Spinal cord (tissue), 10 donors: ENCODE data around the gene NOP16. TPM values are rescaled to one million over a fixed set of nuclear protein-coding genes. Genes with fewer than 3 reads are reported as not detected.
"Not testable (repeated sequence)": the region's sequence is repeated elsewhere in the genome, so short reads cannot be mapped to it uniquely, and the experiment has no call there.

Experiments used
- DNase-seq, 6 donors: peaks; one replicate each; pipeline versions ENCODE4 v3.0.0 to v3.0.0-alpha.2; 2013 to 2015; ENCODE audit warnings: low spot score in 6 of 6, low read depth in 4 of 6
- H3K27ac ChIP-seq: one replicate; pipeline ENCODE4 v1.5.1; 2013; ENCODE audit warnings: low read depth, low read length, control low read depth
- H3K27me3 ChIP-seq: one replicate; pipeline ENCODE4 v1.6.1; 2013; ENCODE audit warnings: low read length; ENCODE audit not compliant: control insufficient read depth, insufficient read depth
- H3K36me3 ChIP-seq: one replicate; pipeline ENCODE4 v1.6.1; 2013; ENCODE audit warnings: low read length; ENCODE audit not compliant: control insufficient read depth, insufficient read depth
- H3K4me1 ChIP-seq: one replicate; pipeline ENCODE4 v1.6.1; 2013; ENCODE audit warnings: low read length; ENCODE audit not compliant: control insufficient read depth, insufficient read depth
- H3K4me3 ChIP-seq: one replicate; pipeline ENCODE4 v1.5.1; 2013; ENCODE audit warnings: low read depth, low read length, control low read depth
- H3K9me3 ChIP-seq: one replicate; pipeline ENCODE4 v1.6.1; 2013; ENCODE audit warnings: low read length; ENCODE audit not compliant: control insufficient read depth, insufficient read depth
- WGBS: methylation state at CpG from one replicate; pipeline ENCODE4 v1.1.5; 2013; ENCODE audit warnings: missing lambda C conversion rate; ENCODE audit not compliant: insufficient coverage; 5-methylcytosine and 5-hydroxymethylcytosine counted together
- polyA plus RNA-seq, 2 donors: library from polyadenylated mRNA; unstranded; fragments of 120-200 nt; gene quantifications; one replicate each; pipeline ENCODE4 v1.2.1, GENCODE V29; 2013; ENCODE audit not compliant: insufficient read length in 2 of 2
- total RNA-seq, 2 donors: library from RNA; depleted of rRNA in 1 of 2; stranded (reverse); fragments of 120-200 nt in 1 of 2; fragments of >200 nt in 1 of 2; gene quantifications; one replicate each; pipeline versions ENCODE4 v1.2.3 to v1.2.4, GENCODE V29; 2013 to 2014
- donor health status: healthy.

NOP16 gene
- total and polyA plus RNA-seq, 4 donors, result 5.2 to 35.8 (median 21.3) TPM

DNA sequence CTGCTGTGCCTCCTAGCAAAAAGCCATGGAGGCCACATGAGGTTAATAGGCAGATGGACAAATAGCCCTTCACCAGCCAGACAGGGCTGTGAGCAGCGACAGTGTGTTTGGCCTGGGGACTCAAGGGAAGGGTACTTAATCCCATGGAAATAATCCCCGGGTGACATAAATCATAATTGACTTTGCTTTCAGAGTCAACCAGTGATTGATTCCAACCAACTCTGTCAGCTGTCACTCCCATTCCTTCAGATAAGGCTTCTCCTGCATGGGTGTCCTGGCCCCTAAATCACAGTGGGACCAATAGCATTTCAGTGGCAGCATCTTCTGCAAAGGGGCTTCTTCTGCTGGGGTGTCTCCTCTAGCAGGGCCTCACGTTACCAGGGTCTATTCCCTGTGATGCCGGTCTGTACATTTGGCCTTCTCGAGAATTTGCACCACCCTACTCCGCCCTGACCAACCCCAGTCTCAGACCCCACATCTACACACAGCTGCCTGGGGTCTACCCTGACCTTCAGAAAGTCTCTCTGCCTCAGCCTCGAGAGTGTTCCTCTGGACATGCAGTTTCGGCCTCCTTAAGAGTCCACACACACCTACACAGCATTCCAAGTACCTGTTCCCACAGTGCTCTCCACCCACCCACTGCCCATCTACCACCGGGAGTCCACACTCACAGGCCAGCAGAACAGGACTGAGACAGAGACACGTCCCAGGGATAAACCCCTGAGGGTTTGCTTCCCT, 24.3 kb upstream of the NOP16 start:
- H3K27me3 ChIP-seq, result no peaks in the 10 kb centered on the region
- DNase-seq, result no peak
- no peak overlapping the region for H3K27ac ChIP-seq
- H3K9me3 ChIP-seq, result no peaks in the 10 kb centered on the region
- H3K4me3 ChIP-seq, result no peak overlapping the region
- peaks cover 44% of the 10 kb centered on the region for H3K36me3 ChIP-seq
- H3K4me1 ChIP-seq, result peaks cover 31% of the 10 kb centered on the region
- WGBS, result 87% methylated on average over 8 of the region's 10 CpGs

DNA sequence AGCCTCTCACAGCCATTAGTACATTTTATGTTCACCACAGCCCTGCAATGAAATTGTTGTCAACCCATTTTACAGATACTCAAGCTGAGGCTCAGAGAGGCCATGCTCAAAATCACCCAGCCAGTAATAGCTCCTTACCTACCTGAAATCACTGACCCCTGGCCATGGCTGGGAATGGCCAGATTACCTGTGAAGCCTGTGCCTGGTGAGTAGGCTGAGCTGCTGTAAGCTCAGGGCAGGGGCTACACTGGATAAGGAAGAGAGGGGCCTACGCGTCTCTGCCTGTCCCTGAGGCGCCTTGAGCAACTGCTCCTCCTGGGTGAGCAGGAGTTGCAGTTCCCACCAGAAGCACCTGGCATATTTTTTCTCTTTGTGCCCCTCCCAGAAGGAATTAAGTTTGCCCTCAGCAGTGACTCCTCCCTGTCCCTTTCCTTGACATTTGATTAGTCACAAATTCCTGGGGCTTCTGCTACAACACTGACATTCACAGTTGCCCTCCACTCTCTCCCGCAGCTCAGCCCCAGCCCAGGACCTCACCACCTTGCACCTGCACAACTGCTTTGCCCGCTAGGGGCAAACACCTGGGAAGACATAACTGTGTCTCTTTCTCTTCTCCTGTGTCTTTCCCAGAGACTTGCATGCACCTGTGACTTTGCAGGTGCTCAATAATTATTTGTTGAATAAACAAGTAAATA, 22.2 kb upstream of the NOP16 start:
- Histone ChIP-seq H3K36me3 (peaks cover 64% of the 10 kb centered on the region), H3K4me1 (peaks cover 21% of the 10 kb centered on the region), H3K4me3 (no peak overlapping the region), H3K27ac (no peak overlapping the region), H3K9me3 (no peaks in the 10 kb centered on the region), H3K27me3 (no peaks in the 10 kb centered on the region)
- WGBS, result 86% methylated on average over 1 of the region's 5 CpGs
- no peak for DNase-seq

DNA sequence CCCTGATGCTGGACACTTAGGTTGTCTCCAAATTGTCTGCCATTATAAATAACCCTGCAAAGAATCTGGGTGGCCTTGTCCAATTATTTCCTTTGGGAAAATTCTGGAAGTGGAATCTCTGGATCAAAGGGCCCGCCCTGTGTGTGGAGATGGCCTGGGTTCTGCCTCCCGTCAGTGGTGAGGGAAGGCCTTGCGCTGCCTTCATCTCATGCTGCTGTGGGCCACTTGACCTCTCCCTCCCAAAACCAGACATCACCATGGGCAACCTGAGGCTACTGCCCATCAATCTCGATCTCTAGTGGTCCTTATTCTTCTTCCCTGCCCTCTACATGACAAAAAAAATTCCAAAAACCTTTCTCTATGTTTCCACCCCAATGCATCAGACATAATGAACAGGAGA, 21.4 kb upstream of the NOP16 start:
- Histone ChIP-seq H3K27ac (no peak overlapping the region), H3K4me1 (peaks cover 14% of the 10 kb centered on the region), H3K9me3 (no peaks in the 10 kb centered on the region), H3K4me3 (no peak overlapping the region), H3K27me3 (no peaks in the 10 kb centered on the region), H3K36me3 (peaks cover 69% of the 10 kb centered on the region)
- DNase-seq, result no peak
- 68% methylated on average over 3 of the region's 4 CpGs for WGBS

DNA sequence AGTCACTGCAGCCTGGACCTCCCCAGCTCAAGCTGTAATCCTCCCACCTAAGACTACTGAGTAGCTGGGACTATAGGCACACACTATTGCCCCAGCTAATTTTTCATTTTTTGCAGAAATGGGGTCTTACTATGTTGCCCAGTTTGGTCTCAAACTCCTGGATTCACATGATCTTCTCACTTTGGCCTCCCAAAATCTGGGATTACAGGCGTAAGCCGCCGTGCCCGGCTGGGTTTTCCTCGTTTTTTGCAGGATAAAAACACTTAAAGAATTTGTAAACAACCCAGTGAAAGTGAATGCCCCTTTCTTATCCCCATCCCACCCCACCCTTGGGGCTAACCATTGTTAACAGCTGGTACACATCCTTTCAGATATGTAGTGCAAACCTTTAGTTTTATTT, 20.2 kb upstream of the NOP16 start:
- peaks cover 75% of the 10 kb centered on the region for H3K36me3 ChIP-seq
- DNase-seq, result no peak
- H3K9me3 ChIP-seq, result no peaks in the 10 kb centered on the region
- H3K27me3 ChIP-seq, result no peaks in the 10 kb centered on the region
- no peak overlapping the region for H3K4me3 ChIP-seq
- H3K4me1 ChIP-seq, result peaks cover 6% of the 10 kb centered on the region
- no peak overlapping the region for H3K27ac ChIP-seq
- no CpG with 5 or more reads among the region's 5 CpGs for WGBS

DNA sequence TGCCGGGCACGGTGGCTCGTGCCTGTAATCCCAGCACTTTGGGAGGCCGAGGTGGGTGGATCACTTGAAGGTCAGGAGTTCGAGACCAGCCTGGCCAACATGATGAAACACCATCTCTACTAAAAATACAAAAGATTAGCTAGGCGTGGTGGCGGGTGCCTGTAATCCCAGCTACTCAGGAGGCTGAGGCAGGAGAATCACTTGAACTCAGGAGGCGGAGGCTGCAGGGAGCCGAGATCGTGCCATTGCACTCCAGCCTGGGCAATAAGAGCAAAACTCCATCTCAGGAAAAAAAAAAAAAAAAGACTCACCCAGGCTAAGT, 19.8 kb upstream of the NOP16 start:
- H3K4me3 ChIP-seq, DNase-seq, H3K27ac ChIP-seq, H3K9me3 ChIP-seq, H3K27me3 ChIP-seq, H3K4me1 ChIP-seq: not testable (repeated sequence)
- 97% methylated on average over 5 of the region's 10 CpGs for WGBS
- H3K36me3 ChIP-seq, result peaks cover 72% of the 10 kb centered on the region

DNA sequence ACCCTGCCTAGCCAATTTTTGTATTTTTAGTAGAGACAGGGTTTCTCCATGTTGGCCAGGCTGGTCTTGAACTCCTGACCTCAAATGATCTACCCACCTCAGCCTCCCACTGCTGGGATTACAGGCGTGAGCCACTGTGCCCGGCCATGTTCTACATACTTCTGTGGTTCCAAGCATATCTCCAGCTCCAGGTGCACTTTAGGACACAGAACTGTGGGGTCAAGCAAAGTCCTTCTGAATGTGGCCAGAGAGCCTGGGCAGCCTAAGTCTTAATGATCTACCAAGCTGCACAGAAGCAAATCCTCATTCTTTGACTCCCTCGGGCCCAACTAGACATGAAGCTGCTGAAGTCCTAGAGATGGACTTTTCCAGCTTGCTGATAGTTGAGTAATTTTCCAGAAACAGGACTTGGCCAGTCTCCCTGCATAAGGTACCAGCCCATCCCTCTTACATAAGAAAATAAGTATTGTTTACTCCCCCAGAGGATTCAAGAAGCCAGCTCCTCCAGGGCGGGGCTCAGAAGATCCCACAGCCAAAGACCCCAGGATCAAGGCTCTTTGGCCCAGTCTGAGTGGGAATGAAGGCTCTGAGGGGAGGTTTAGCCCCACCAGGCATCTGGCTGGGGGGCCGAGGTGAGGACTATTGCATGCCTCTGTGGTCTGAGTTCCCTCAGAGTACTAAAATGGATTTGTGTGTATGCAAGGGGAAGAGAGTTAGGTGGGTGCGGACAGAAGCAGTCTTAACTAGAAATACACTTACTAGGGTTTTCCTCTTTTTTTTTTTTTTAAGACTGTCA, 19.3 kb upstream of the NOP16 start:
- H3K4me3 ChIP-seq, result no peak overlapping the region
- H3K36me3 ChIP-seq, result peaks cover 72% of the 10 kb centered on the region
- DNase-seq, result no peak
- 97% methylated on average over 4 of the region's 6 CpGs for WGBS
- H3K9me3 ChIP-seq, result no peaks in the 10 kb centered on the region
- no peaks in the 10 kb centered on the region for H3K27me3 ChIP-seq
- H3K4me1 ChIP-seq, result no peaks in the 10 kb centered on the region
- no peak overlapping the region for H3K27ac ChIP-seq

DNA sequence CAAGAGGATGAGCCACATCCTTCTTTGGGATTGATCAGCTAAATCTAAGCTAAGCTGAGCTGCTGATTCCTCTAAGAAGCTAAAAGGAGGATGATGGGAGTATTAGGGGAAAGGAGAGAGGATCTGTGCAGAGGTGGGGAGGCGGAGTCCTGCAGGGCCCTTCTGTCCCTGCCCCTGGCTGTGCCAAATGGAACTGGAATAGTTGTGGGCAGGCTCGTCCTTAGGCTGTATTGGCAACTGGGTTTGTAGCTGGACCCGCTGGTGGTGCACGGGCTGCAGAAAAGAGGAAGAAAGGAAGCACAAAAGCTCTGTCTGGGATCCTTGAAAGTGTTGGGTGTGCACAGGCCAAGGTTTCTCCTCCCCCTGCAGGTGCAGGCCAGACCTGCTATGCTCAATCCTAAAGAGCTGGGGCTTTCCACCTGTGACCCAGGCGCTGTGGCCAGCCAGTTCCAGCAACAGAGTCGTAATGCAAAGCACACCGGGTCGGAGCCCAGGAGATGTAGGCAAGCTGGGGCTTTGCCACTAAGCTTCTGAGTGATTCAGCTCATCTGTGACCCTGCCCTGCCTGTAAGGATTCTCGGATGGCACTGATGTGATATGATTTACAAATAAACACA, 18.1 kb upstream of the NOP16 start:
- WGBS, result 91% methylated on average over 8 of the region's 9 CpGs
- H3K36me3 ChIP-seq, result peaks cover 76% of the 10 kb centered on the region
- H3K4me3 ChIP-seq, result no peak overlapping the region
- no peaks in the 10 kb centered on the region for H3K27me3 ChIP-seq
- no peak for DNase-seq
- no peaks in the 10 kb centered on the region for H3K9me3 ChIP-seq
- H3K4me1 ChIP-seq, result no peaks in the 10 kb centered on the region
- H3K27ac ChIP-seq, result no peak overlapping the region

DNA sequence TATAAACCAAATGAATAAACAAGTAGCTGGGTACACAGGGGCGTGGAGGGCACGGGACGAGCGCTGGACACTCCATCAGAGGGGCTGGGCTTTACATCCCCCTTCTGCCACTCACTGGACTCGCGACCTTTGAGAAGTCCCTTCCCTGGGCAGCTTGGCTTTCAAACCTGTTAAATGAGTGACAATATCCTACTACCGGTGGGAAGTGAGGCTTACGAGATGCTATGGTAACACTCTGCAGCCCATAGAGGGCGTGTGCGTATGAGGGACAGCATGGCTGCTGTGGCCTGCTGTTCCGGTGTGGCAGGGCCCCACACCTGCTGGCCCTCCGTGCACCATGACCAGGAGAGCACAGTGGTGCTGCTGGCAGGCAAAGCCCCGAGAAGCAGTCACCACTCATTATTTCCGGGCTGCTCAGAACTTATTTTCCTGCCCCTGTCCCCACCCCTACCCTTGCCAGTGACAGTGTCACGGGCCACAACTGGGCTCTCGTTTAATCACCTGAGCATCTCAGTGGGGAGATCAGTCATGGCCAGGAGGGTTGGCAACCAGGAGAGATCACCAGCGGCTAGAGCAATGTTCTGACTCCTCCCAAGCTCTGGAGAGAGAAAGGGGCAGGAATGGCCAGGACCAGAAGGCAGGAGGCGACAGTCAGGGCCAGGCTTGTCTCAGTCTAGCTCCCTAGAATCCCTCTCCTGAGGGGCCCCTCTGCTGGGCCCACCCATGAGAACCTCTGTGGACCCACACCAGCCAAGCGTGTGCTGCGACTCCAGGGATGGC, 17.4 kb upstream of the NOP16 start:
- no peak for DNase-seq
- Histone ChIP-seq H3K9me3 (no peaks in the 10 kb centered on the region), H3K27me3 (no peaks in the 10 kb centered on the region), H3K27ac (no peak overlapping the region), H3K36me3 (peaks cover 76% of the 10 kb centered on the region), H3K4me1 (no peaks in the 10 kb centered on the region), H3K4me3 (no peak overlapping the region)
- 80% methylated on average over 15 of the region's 20 CpGs for WGBS
